Heart right ventricle (tissue), 16 donors: ENCODE measurements around the gene LGALS8. TPM values are rescaled to one million over a fixed set of nuclear protein-coding genes. Genes with fewer than 3 reads are reported as not detected.
A peak's percentile ranks its signal among the peaks of the same experiment; 100 is the strongest.

Experiments
- ATAC-seq, 8 donors: fragments of 200-7000 bp; cut with Tn5 transposase; one replicate each; pipeline ENCODE4 v1.9.1; 2020; ENCODE audit warnings: mild to moderate bottlenecking in 8 of 8, moderate library complexity in 8 of 8, moderate number of reproducible peaks in 1 of 8
- DNase-seq, 2 donors: peaks; one replicate each; pipeline ENCODE4 v3.0.0-alpha.2; 2020
- H3K27ac ChIP-seq, 10 donors: fragments of 200-600 bp; sonication (generic) in 2 of 10; one replicate each; pipeline versions ENCODE4 v1.5.0 to v1.8.0; 2020 to 2022; ENCODE audit warnings: mild to moderate bottlenecking in 3 of 10
- H3K27me3 ChIP-seq, 7 donors: fragments of 200-600 bp; one replicate each; pipeline ENCODE4 v1.8.0; 2021 to 2022; ENCODE audit warnings: mild to moderate bottlenecking in 2 of 7
- H3K36me3 ChIP-seq, 9 donors: fragments of 200-600 bp; sonication (generic) in 1 of 9; one replicate each; pipeline versions ENCODE4 v1.5.0 to v1.8.0; 2020 to 2022; ENCODE audit warnings: mild to moderate bottlenecking in 2 of 9
- H3K4me1 ChIP-seq, 9 donors: fragments of 200-600 bp; sonication (generic) in 1 of 9; one replicate each; pipeline versions ENCODE4 v1.5.0 to v1.8.0; 2020 to 2022; ENCODE audit warnings: mild to moderate bottlenecking in 4 of 9
- H3K4me3 ChIP-seq, 10 donors: fragments of 200-600 bp; sonication (generic) in 2 of 10; one replicate each; pipeline versions ENCODE4 v1.5.0 to v1.8.0; 2020 to 2022; ENCODE audit warnings: mild to moderate bottlenecking in 7 of 10, moderate library complexity in 2 of 10
- H3K9me3 ChIP-seq, 11 donors: fragments of 200-600 bp in 10 of 11; sonication (generic) in 2 of 11; one replicate each; pipeline versions ENCODE4 v1.5.0 to v1.8.0; 2013 to 2022; ENCODE audit warnings: mild to moderate bottlenecking in 2 of 11, control low read depth in 1 of 11, moderate library complexity in 1 of 11
- CTCF ChIP-seq, 9 donors: fragments of 200-600 bp; sonication (generic) in 2 of 9; IDR thresholded peaks; one replicate each; pipeline versions ENCODE4 v1.5.0 to v1.8.0; 2021 to 2022; ENCODE audit warnings: antibody characterized with exemption in 9 of 9, mild to moderate bottlenecking in 5 of 9, moderate library complexity in 1 of 9
- WGBS, 2 donors: extraction: QIAGEN DNeasy Blood & Tissue Kit; methylation state at CpG; one replicate each; pipeline ENCODE4 v1.1.7; 2013; ENCODE audit warnings: inconsistent platforms in 1 of 2; 5-methylcytosine and 5-hydroxymethylcytosine counted together
- intact Hi-C, 10 donors: fragments of 100-400 bp; cut with DNase I; formaldehyde crosslinking; loops; one replicate each; pipeline versions ENCODE4 v1.11.1 to v1.14.2; 2022
- polyA plus RNA-seq, 2 donors: library from polyadenylated mRNA; stranded (reverse); fragments of 200-250 nt; gene quantifications; one replicate each; pipeline ENCODE4 v1.2.3, GENCODE V29; 2013
- total RNA-seq, 10 donors: library from RNA; stranded (reverse); fragmentation: NEBNext Ultra II Directional in 3 of 10; extraction: Animal tissue kit (Norgen Biotek cat#: 25700) in 3 of 10; gene quantifications; one replicate each; pipeline versions ENCODE4 v1.2.1 to v1.2.4, GENCODE V29; 2021 to 2023
- donor health status: Arrhythmogenic right ventricular cardiomyopathy.
- donor health status: ischemic (EF 13 %, LVEDD 7.1; RV severe dilation, severe dysfunction).
- donor health status: healthy with polysubstance abuse.
- donor health status: DM: no; HTN: yes; CAD: no.
- donor health status: DM: no; HTN: no; CAD: no.
- donor health status: ischemic (EF 25% LVEDD 6.9; RV normal size, moderate dysfunction).
- donor health status: ischemic (EF 25% LVEDD 5.7; RV mildly dilated, moderate dysfunction).
- donor health status: healthy.
- donor health status: DM: yes; HTN: yes; CAD: no.
- donor health status: Ischemic cardiomyopathy.
- donor health status: ischemic (EF 35%, LVEDD 5.7; RV mildly dilated, moderate dysfunction).
- donor health status: nonischemic (EF 11% LVEDD 7.7; RV severe dilation, severe dysfunction).
- donor health status: DM: yes; HTN: yes; CAD: no.
- donor health status: PGD.
- donor health status: ischemic (EF 29% LVEDD 5.4; RV normal size, mild dysfunction).
- donor health status: nonischemic (EF 23%, LVEDD 6.1; RV moderate dilation, normal function).

Gene LGALS8
- total and polyA plus RNA-seq, 12 donors: 36.7 to 107 (median 89.7) TPM

DNA sequence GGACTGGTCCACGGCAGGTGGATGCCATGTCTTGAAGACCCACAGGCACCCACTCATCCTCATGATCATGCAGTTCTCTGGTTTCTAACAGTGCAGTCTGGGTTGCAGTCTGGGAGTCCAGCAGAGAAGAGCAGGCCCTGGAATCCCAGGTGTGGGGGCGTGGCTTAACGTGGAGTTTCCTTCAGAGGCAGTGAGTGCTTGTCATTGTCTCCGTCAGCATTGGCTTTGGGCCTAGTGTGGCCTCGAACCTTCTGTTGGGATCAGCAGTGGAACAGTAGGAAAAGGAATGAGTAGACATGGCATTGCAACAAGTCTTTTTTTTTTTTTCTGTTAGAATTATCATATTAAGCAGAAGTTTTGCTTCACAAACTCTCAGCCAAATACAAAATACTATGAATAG lies 12.8 kb downstream of the LGALS8 start:
- 76 to 80% methylated on average over 5 of the region's 5 CpGs for WGBS, 2 donors
- Histone ChIP-seq H3K4me3 (no peak overlapping the region), H3K9me3 (no peaks in the 10 kb centered on the region), H3K27ac (no peak overlapping the region), H3K4me1 (peaks cover 0 to 30% (median 19%) of the 10 kb centered on the region in 9 donors), H3K27me3 (no peaks in the 10 kb centered on the region), H3K36me3 (peaks cover 0 to 86% (median 36%) of the 10 kb centered on the region in 9 donors)
- intact Hi-C loops: loop anchor here in 3 of 10 donors (10.0 kb wide), 2 partner anchors 422 to 432 kb away; no protein-coding TSS in a partner anchor
- TF ChIP-seq CTCF (IDR thresholded peaks at IDR 0.05): no peak
- DNase-seq (no peak), ATAC-seq (no peak)

DNA sequence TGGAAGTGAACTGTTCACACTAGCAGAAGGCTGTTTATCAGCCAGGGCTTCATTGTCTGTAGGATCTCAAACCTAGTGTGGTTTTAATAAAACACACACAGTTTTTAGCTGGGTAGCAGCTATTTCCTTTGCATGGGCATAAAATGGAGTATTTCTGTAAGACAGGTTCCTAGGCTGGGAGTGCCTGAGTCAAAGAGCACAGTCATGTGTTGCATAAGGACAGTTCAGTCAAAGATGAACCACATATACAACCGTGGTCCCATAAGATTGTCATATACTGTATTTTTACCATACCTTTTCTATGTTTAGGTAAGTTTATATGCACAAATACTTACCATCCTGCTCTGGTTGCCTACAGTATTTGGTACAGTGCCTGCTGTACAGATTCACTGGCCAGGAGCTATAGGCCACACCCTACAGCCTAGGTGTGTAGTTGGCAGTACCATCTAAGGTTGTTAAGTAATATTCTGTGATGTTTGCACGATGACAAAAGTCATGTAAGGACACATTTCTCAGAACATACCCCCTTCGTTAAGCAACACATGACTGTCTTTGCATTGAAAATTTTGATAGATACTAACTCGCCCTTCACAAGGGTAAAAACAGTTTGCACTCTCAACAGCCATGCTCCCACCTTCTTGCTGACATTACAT lies 17.2 kb downstream of the LGALS8 start:
- Histone ChIP-seq H3K4me1 (peaks cover 0 to 4% (median 0%) of the 10 kb centered on the region in 9 donors), H3K27ac (no peak overlapping the region), H3K9me3 (no peaks in the 10 kb centered on the region), H3K4me3 (no peak overlapping the region), H3K36me3 (peaks cover 0 to 98% (median 71%) of the 10 kb centered on the region in 9 donors), H3K27me3 (no peaks in the 10 kb centered on the region)
- ATAC-seq (no peak), DNase-seq (no peak)
- WGBS, 2 donors: 83 to 86% methylated on average over 4 of the region's 4 CpGs
- TF ChIP-seq CTCF (IDR thresholded peaks at IDR 0.05): no peak
- intact Hi-C loops: no loop called here

DNA sequence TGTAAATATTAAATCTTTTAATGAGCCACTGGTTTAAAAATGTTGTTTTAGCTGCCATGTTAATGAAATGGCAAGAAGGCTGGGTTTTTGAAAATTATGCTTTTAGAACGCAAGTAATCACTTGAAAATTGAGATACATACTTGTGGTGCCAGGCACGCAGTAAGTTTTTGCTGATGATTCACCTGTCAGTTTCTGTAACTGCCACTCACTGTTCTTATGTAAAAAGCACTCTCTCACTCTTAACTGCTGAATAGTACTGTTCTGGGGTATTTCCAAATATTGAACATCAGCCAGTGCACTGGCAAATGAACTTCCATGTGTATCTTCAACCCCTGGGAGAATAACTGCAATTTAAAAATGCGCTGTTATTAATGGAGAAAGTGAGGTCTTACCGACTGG lies 17.9 kb downstream of the LGALS8 start:
- no peaks in the 10 kb centered on the region for H3K4me1 ChIP-seq
- no peak overlapping the region for H3K4me3 ChIP-seq
- DNase-seq: no peak
- no peak for TF ChIP-seq CTCF (IDR thresholded peaks at IDR 0.05)
- no peak overlapping the region for H3K27ac ChIP-seq
- peaks cover 0 to 98% (median 78%) of the 10 kb centered on the region in 9 donors for H3K36me3 ChIP-seq
- H3K9me3 ChIP-seq: no peaks in the 10 kb centered on the region
- intact Hi-C loops: no loop called here
- H3K27me3 ChIP-seq: no peaks in the 10 kb centered on the region
- 89 to 90% methylated on average over 4 of the region's 4 CpGs for WGBS, 2 donors
- no peak for ATAC-seq

DNA sequence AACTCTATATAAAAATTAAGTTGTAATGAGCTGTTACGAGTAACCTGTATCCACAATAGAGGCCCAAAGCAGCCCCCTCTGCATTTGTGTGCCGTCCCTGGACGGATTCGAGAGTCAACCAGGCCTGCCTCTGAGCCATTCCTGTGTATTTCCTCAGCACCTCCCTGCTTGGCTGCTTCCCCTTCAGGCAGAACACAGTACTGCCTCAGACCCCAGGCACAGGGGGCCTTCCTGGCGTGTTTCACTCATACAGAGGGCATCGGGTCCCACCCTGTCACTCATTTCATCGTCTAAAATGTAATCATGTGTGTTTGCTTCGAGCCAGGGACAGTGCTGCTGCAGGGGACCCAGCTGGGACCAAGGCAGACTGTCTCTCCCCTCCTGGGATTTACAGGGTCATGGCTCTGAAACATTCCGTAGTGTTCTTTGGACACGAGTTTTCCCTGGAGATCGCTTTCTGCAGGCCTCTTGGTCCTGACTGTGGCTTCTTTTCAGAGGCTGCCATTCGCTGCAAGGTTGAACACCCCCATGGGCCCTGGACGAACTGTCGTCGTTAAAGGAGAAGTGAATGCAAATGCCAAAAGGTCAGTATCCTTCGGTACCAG lies 19.4 kb downstream of the LGALS8 start:
- 72 to 73% methylated on average over 16 of the region's 16 CpGs for WGBS, 2 donors
- Histone ChIP-seq H3K4me1 (no peaks in the 10 kb centered on the region), H3K27ac (no peak overlapping the region), H3K27me3 (no peaks in the 10 kb centered on the region), H3K4me3 (no peak overlapping the region), H3K9me3 (no peaks in the 10 kb centered on the region), H3K36me3 (peaks cover 0 to 100% (median 83%) of the 10 kb centered on the region in 9 donors)
- ATAC-seq (peak in 7 of 8 donors; percentile 14 to 68 (median 41)), DNase-seq (peak in 1 of 2 donors; percentile 44)
- peak in 1 of 9 donors; percentile 8 for TF ChIP-seq CTCF (IDR thresholded peaks at IDR 0.05)
- intact Hi-C loops: no loop called here
